SK-N-SH (cell line): ENCODE measurements around the gene ACTC1. TPM values are rescaled to one million over a fixed set of nuclear protein-coding genes. Genes with fewer than 3 reads are reported as not detected.

ENCODE experiments used
- CTCF ChIA-PET: fragments of 300-600, 350-600 bp; formaldehyde crosslinking; extraction: SDS; loops from one replicate; lab custom pipeline; 2021; lab: Yijun Ruan, JAX
- POLR2A ChIA-PET: fragments of 350-600 bp; sonication (Branson Sonifier 250); formaldehyde crosslinking; extraction: SDS; loops from one replicate; lab custom pipeline; 2020; ENCODE audit warnings: antibody characterized with exemption, inconsistent platforms; lab: Yijun Ruan, JAX
- DNase-seq: peaks from one replicate; pipeline ENCODE4 v3.0.0; 2012
- H2AFZ ChIP-seq: fragments of 200-600 bp; sonication (generic); 2 replicates; pipeline ENCODE4 v1.8.1; 2016; ENCODE audit warnings: antibody characterized with exemption, mild to moderate bottlenecking, low read depth
- H3F3A ChIP-seq: fragments of 200-600 bp; sonication (generic); replicated peaks from 2 replicates; pipeline ENCODE3; 2016; ENCODE audit warnings: antibody characterized with exemption, mild to moderate bottlenecking; ENCODE audit not compliant: insufficient read depth
- H3K27ac ChIP-seq, 2 experiments: fragments of 200-500 bp in 1 of 2; fragments of 200-600 bp in 1 of 2; sonication (Bioruptor generic) in 1 of 2; sonication (generic), shearing (Covaris generic) in 1 of 2; 2 replicates each; pipeline versions ENCODE4 v1.5.1 to v1.6.1; 2014 to 2016; ENCODE audit warnings: low read depth in 2 of 2, inconsistent platforms in 1 of 2, low read length in 1 of 2, mild to moderate bottlenecking in 1 of 2, mixed read lengths in 1 of 2
- H3K27me3 ChIP-seq: fragments of 200-600 bp; sonication (generic), shearing (Covaris generic); 2 replicates; pipeline ENCODE4 v1.6.1; 2016; ENCODE audit warnings: mixed run types; ENCODE audit not compliant: insufficient read depth
- H3K36me3 ChIP-seq, 2 experiments: fragments of 200-500 bp in 1 of 2; fragments of 200-600 bp in 1 of 2; sonication (Bioruptor generic) in 1 of 2; sonication (generic) in 1 of 2; replicated peaks in 1 of 2; 2 replicates each; pipeline versions ENCODE3 to v1.5.1; 2014 to 2016; ENCODE audit warnings: low read length in 1 of 2, mild to moderate bottlenecking in 1 of 2; ENCODE audit not compliant: insufficient read depth in 2 of 2, control insufficient read depth in 1 of 2
- H3K4me1 ChIP-seq, 2 experiments: fragments of 200-500 bp in 1 of 2; fragments of 200-600 bp in 1 of 2; sonication (Bioruptor generic) in 1 of 2; sonication (generic), shearing (Covaris generic) in 1 of 2; 2 replicates each; pipeline versions ENCODE4 v1.5.1 to v1.6.1; 2014 to 2016; ENCODE audit warnings: low read depth in 1 of 2, low read length in 1 of 2, mixed run types in 1 of 2; ENCODE audit not compliant: insufficient read depth in 2 of 2, control insufficient read depth in 1 of 2
- H3K4me2 ChIP-seq: fragments of 200-600 bp; sonication (generic), shearing (Covaris generic); 2 replicates; pipeline ENCODE4 v1.6.1; 2017; ENCODE audit warnings: mixed run types
- H3K4me3 ChIP-seq, 2 experiments: fragments of 200-500 bp in 1 of 2; fragments of 200-600 bp in 1 of 2; sonication (Bioruptor generic) in 1 of 2; sonication (generic), shearing (Covaris generic) in 1 of 2; 2 replicates each; pipeline versions ENCODE4 v1.5.1 to v1.8.1; 2014 to 2016; ENCODE audit warnings: low read depth in 2 of 2, inconsistent platforms in 1 of 2, low read length in 1 of 2, mild to moderate bottlenecking in 1 of 2, mixed read lengths in 1 of 2, moderate library complexity in 1 of 2
- H3K79me2 ChIP-seq: fragments of 200-600 bp; sonication (generic); 2 replicates; pipeline ENCODE4 v1.8.1; 2017; ENCODE audit warnings: mild to moderate bottlenecking; ENCODE audit not compliant: insufficient read depth
- H3K9ac ChIP-seq: fragments of 200-600 bp; sonication (generic); 2 replicates; pipeline ENCODE4 v1.6.1; 2017; ENCODE audit warnings: mixed run types
- H3K9me2 ChIP-seq: fragments of 200-600 bp; sonication (generic); 2 replicates; pipeline ENCODE4 v1.6.1; 2017; ENCODE audit warnings: mixed run types
- H3K9me3 ChIP-seq: fragments of 200-600 bp; sonication (generic); 2 replicates; pipeline ENCODE4 v1.6.1; 2017; ENCODE audit warnings: mixed run types, mild to moderate bottlenecking, moderate library complexity
- H4K20me1 ChIP-seq: fragments of 200-600 bp; sonication (generic); 2 replicates; pipeline ENCODE4 v1.6.1; 2017; ENCODE audit warnings: mild to moderate bottlenecking, mixed run types; ENCODE audit not compliant: insufficient read depth
- CHD2 ChIP-seq: fragments of 150-350 bp; IDR thresholded peaks from 2 replicates; pipeline ENCODE4 v1.6.1; 2018; ENCODE audit warnings: low read length; ENCODE audit not compliant: partially characterized antibody
- EP300 ChIP-seq, 2 experiments: IDR thresholded peaks; 2 replicates each; pipeline versions ENCODE4 v1.4.0 to v1.6.1; 2012; ENCODE audit warnings: borderline replicate concordance in 1 of 2, low read depth in 1 of 2, low read length in 1 of 2
- EZH2phosphoT487 ChIP-seq: fragments of 200-600 bp; sonication (generic); IDR thresholded peaks from 2 replicates; pipeline ENCODE4 v1.6.1; 2017; ENCODE audit warnings: low read depth, mixed run types, mild to moderate bottlenecking, antibody characterized with exemption, moderate library complexity, borderline replicate concordance
- FOXJ3 ChIP-seq: sonication (generic); formaldehyde crosslinking; IDR thresholded peaks from 2 replicates; pipeline ENCODE4 v1.5.1; 2020; ENCODE audit warnings: mild to moderate bottlenecking, missing genetic modification reagents
- FOXM1 ChIP-seq: IDR thresholded peaks from 2 replicates; pipeline ENCODE4 v1.4.0; 2012; ENCODE audit warnings: low read depth, mild to moderate bottlenecking
- GATA2 ChIP-seq: sonication (generic); formaldehyde crosslinking; IDR thresholded peaks from 2 replicates; pipeline ENCODE4 v1.5.0; 2020; ENCODE audit warnings: mild to moderate bottlenecking, missing genetic modification reagents
- MXI1 ChIP-seq: IDR thresholded peaks from 2 replicates; pipeline ENCODE4 v1.6.1; 2012; ENCODE audit warnings: mild to moderate bottlenecking, low read depth, low read length, improper control_type of control experiment
- NFIC ChIP-seq: IDR thresholded peaks from 2 replicates; pipeline ENCODE4 v1.4.0; 2012; ENCODE audit warnings: borderline replicate concordance
- POLR2AphosphoS5 ChIP-seq: IDR thresholded peaks from 2 replicates; pipeline ENCODE4 v1.6.1; 2012; ENCODE audit warnings: low read depth, low read length
- RAD21 ChIP-seq: IDR thresholded peaks from 2 replicates; pipeline ENCODE4 v1.6.1; 2012; ENCODE audit warnings: mild to moderate bottlenecking, low read length
- RCOR1 ChIP-seq: fragments of 150-350 bp; IDR thresholded peaks from 2 replicates; pipeline ENCODE4 v1.6.1; 2017; ENCODE audit warnings: antibody characterized with exemption, low read length
- SMC3 ChIP-seq: IDR thresholded peaks from 2 replicates; pipeline ENCODE4 v1.6.1; 2012; ENCODE audit warnings: low read depth, low read length, improper control_type of control experiment
- TAF1 ChIP-seq: IDR thresholded peaks from 2 replicates; pipeline ENCODE4 v1.6.1; 2012; ENCODE audit warnings: low read depth, mild to moderate bottlenecking, low read length, moderate library complexity, borderline replicate concordance
- TCF12 ChIP-seq: IDR thresholded peaks from 2 replicates; pipeline ENCODE4 v1.4.0; 2012
- WGBS: methylation state at CpG from one replicate; pipeline ENCODE4 v1.1.6; 2017; ENCODE audit warnings: low lambda C conversion rate; 5-methylcytosine and 5-hydroxymethylcytosine counted together
- polyA plus RNA-seq, 3 experiments: library from polyadenylated mRNA; depleted of rRNA; stranded (reverse); fragments of >200 nt; gene quantifications; 2 replicates each; pipeline ENCODE4 v1.2.3, GENCODE V29; 2012
- TF ChIP-seq, protein P1 (sequence below): IDR thresholded peaks from 2 replicates; pipeline ENCODE4 v1.6.1; 2012; ENCODE audit warnings: mild to moderate bottlenecking, low read depth, low read length, moderate library complexity
- TF ChIP-seq, protein P2 (sequence below): fragments of 200-600 bp; sonication (generic); IDR thresholded peaks from 2 replicates; pipeline ENCODE4 v1.6.1; 2017; ENCODE audit warnings: antibody characterized with exemption, mild to moderate bottlenecking, moderate library complexity

ACTC1 gene
- polyA plus RNA-seq, 1 of the 3 experiments (the other 2 are of a cell fraction), result not detected

DNA sequence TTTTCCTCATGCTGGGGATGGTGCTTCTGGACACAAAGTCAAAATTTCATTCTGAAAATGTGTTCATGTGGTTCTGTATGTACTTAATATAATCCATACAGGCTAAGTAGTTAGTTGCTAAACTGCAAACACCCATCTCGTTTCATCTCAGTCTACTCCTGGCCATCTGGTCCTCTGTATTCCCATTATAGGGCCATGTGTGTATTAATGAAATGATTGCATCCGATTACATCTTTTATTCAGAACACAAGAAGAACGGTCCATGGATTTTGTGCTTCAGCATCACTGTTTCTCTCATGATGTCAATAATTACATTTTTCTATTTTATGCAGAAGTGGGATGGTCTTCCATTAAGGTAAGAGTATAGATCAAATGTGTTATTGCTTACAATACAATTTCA is 34.4 kb downstream of the ACTC1 start:
- Histone ChIP-seq H3K9ac (no peak overlapping the region), H3K9me3 (no peaks in the 10 kb centered on the region), H3K27me3 (peaks cover 8% of the 10 kb centered on the region), H2AFZ (no peak overlapping the region), H3K36me3 (no peaks in the 10 kb centered on the region), H3K27ac (no peak overlapping the region; a peak in 1 of 4 replicates), H4K20me1 (no peaks in the 10 kb centered on the region), H3F3A (no peaks in the 10 kb centered on the region), H3K4me3 (no peak overlapping the region), H3K9me2 (no peaks in the 10 kb centered on the region), H3K79me2 (no peaks in the 10 kb centered on the region), H3K4me2 (no peak overlapping the region), H3K4me1 (peaks cover 0 to 5% of the 10 kb centered on the region in 2 experiments; a peak in 1 of 4 replicates)
- CTCF ChIA-PET, result interaction anchor here (0.6 to 1.0 kb wide), 2 partner anchors 31 to 165 kb away, joined by 3 read pairs; no protein-coding TSS in a partner anchor
- POLR2A ChIA-PET, result no interaction called here
- peak; percentile 78 for DNase-seq
- TF ChIP-seq TCF12 (peak; percentile 54), MXI1 (peak; percentile 46; the same call in 1 of the 2 replicates), GATA2 (CRISPR knock-in tag) (peak; percentile 94), POLR2AphosphoS5 (0 out of 2 replicates have a peak, but pooled peaks have one; percentile 39), FOXM1 (no peak), CHD2 (peak; percentile 83), TAF1 (no peak), RCOR1 (peak; percentile 98), RAD21 (peak; percentile 23; the same call in 1 of the 2 replicates), SMC3 (no peak), EP300 (IDR thresholded peaks at IDR 0.05; ENCODE audit: borderline replicate concordance in 1 of 2, low read depth in 1 of 2, low read length in 1 of 2) (peak in 1 of 2 experiments; percentile 92; a peak in 2 of 4 replicates), FOXJ3 (CRISPR knock-in tag) (peak; percentile 85), EZH2phosphoT487 (no peak), NFIC (no peak)
- TF ChIP-seq, protein P1, sequence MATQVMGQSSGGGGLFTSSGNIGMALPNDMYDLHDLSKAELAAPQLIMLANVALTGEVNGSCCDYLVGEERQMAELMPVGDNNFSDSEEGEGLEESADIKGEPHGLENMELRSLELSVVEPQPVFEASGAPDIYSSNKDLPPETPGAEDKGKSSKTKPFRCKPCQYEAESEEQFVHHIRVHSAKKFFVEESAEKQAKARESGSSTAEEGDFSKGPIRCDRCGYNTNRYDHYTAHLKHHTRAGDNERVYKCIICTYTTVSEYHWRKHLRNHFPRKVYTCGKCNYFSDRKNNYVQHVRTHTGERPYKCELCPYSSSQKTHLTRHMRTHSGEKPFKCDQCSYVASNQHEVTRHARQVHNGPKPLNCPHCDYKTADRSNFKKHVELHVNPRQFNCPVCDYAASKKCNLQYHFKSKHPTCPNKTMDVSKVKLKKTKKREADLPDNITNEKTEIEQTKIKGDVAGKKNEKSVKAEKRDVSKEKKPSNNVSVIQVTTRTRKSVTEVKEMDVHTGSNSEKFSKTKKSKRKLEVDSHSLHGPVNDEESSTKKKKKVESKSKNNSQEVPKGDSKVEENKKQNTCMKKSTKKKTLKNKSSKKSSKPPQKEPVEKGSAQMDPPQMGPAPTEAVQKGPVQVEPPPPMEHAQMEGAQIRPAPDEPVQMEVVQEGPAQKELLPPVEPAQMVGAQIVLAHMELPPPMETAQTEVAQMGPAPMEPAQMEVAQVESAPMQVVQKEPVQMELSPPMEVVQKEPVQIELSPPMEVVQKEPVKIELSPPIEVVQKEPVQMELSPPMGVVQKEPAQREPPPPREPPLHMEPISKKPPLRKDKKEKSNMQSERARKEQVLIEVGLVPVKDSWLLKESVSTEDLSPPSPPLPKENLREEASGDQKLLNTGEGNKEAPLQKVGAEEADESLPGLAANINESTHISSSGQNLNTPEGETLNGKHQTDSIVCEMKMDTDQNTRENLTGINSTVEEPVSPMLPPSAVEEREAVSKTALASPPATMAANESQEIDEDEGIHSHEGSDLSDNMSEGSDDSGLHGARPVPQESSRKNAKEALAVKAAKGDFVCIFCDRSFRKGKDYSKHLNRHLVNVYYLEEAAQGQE, result no peak
- TF ChIP-seq, protein P2, sequence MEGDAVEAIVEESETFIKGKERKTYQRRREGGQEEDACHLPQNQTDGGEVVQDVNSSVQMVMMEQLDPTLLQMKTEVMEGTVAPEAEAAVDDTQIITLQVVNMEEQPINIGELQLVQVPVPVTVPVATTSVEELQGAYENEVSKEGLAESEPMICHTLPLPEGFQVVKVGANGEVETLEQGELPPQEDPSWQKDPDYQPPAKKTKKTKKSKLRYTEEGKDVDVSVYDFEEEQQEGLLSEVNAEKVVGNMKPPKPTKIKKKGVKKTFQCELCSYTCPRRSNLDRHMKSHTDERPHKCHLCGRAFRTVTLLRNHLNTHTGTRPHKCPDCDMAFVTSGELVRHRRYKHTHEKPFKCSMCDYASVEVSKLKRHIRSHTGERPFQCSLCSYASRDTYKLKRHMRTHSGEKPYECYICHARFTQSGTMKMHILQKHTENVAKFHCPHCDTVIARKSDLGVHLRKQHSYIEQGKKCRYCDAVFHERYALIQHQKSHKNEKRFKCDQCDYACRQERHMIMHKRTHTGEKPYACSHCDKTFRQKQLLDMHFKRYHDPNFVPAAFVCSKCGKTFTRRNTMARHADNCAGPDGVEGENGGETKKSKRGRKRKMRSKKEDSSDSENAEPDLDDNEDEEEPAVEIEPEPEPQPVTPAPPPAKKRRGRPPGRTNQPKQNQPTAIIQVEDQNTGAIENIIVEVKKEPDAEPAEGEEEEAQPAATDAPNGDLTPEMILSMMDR, result no peak
- 2% methylated on average over 3 of the region's 3 CpGs for WGBS
